Measurements from ENCODE around the gene FBXL19. TPM values are rescaled to one million over a fixed set of nuclear protein-coding genes. Genes with fewer than 3 reads are reported as not detected.
A peak's percentile ranks its signal among the peaks of the same experiment; 100 is the strongest.

Gene FBXL19
- polyA plus RNA-seq, 1 experiment = 7.6 TPM

DNA sequence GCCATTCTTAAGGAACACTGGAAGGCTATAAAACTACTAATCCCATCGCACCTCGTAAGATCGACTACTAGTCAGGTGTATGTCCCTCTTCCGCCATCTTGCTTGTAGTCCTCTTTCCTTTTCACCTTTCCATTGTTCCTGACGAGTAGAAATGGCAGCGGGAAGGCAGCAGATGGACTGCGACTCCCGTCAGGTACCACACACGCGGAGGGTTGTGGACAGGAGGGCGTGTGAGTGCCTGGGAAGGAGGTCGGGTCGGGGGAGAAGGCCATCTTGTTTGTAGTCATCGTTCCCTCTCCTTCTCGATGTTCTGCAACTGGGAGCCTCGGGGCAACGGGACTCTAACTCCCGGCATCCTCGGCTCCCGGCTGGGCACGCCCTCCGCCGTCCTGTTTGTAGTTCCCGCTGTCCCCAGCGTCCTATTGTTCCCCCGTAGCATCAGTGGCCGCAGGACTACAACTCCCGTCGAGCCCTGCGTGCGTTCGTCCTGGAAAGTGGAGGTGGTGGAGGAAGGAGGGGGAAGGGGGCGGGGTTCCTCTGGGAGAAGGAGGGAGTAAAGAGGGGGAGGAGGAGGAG is 324 bp upstream of the FBXL19 start:
- H3K4me3 ChIP-seq (ENCODE audit: low read depth, low read length) = peak overlapping the region; percentile 79
- peaks cover 10% of the 10 kb centered on the region for H3K36me3 ChIP-seq (ENCODE audit: control insufficient read depth, insufficient read depth, low read length)
- H3K27me3 ChIP-seq (ENCODE audit: control insufficient read depth, insufficient read depth, low read length) = no peaks in the 10 kb centered on the region
- TF ChIP-seq, protein P1, sequence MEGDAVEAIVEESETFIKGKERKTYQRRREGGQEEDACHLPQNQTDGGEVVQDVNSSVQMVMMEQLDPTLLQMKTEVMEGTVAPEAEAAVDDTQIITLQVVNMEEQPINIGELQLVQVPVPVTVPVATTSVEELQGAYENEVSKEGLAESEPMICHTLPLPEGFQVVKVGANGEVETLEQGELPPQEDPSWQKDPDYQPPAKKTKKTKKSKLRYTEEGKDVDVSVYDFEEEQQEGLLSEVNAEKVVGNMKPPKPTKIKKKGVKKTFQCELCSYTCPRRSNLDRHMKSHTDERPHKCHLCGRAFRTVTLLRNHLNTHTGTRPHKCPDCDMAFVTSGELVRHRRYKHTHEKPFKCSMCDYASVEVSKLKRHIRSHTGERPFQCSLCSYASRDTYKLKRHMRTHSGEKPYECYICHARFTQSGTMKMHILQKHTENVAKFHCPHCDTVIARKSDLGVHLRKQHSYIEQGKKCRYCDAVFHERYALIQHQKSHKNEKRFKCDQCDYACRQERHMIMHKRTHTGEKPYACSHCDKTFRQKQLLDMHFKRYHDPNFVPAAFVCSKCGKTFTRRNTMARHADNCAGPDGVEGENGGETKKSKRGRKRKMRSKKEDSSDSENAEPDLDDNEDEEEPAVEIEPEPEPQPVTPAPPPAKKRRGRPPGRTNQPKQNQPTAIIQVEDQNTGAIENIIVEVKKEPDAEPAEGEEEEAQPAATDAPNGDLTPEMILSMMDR (IDR thresholded peaks at IDR 0.05; ENCODE audit: insufficient read depth, low read depth, low read length) = no peak
- DNase-seq (ENCODE audit: low read depth) = peak; percentile 98
- ChIA-PET CTCF (no interaction called here), POLR2A (no interaction called here)

DNA sequence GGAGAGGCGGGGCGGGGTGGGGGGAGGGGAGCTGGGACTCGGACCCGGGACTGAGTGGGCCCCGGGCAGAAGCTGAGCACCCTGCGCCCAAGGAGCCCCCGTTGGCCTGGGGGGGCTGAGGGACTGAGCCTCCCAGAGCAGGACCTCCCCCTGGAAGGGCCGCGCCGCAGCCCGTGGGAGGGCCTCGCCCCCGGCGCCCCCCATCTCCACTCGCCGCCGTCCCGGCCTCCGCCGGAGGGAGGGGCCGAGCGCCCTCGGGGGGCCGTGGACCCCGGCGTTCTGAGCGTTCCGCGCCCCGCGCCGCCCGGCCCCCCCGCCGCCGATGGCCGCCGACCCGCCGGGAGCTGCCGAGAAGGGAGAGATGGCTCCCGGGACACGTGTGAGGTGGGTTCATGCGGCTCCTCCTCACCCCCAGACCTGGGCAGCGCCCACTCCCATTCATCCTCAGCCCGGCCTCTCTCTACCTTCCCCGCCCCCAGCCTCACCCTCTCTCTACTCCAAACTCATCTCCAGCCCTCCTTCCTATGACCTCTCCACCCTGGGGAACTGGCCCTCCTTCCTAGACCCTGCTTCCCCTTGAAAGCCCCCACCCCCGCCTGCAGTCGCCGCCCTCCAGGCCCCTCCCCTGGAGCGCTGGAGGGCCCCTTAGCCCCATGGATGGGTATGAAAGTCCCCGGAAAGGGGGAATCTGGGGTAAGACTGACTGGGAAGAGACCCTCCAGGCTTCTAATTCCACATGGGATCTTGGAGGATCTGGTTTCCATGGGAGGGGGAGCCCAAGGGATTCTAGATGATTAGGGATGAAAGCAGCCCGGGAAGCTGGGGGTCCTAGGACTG is 922 bp downstream of the FBXL19 start:
- TF ChIP-seq, protein P1 (IDR thresholded peaks at IDR 0.05; ENCODE audit: insufficient read depth, low read depth, low read length) = no peak
- DNase-seq (ENCODE audit: low read depth) = no peak
- H3K4me3 ChIP-seq (ENCODE audit: low read depth, low read length) = peak overlapping the region; percentile 79
- ChIA-PET POLR2A (interaction anchor here (0.5 kb wide), 1 partner anchor 19 kb away, joined by 7 read pairs; no protein-coding TSS in a partner anchor), CTCF (interaction anchor here (1.0 to 1.8 kb wide), 4 partner anchors 11 to 79 kb away, joined by 3 to 16 read pairs (median 6); no protein-coding TSS in a partner anchor)
- peaks cover 14% of the 10 kb centered on the region for H3K36me3 ChIP-seq (ENCODE audit: control insufficient read depth, insufficient read depth, low read length)
- H3K27me3 ChIP-seq (ENCODE audit: control insufficient read depth, insufficient read depth, low read length) = no peaks in the 10 kb centered on the region

DNA sequence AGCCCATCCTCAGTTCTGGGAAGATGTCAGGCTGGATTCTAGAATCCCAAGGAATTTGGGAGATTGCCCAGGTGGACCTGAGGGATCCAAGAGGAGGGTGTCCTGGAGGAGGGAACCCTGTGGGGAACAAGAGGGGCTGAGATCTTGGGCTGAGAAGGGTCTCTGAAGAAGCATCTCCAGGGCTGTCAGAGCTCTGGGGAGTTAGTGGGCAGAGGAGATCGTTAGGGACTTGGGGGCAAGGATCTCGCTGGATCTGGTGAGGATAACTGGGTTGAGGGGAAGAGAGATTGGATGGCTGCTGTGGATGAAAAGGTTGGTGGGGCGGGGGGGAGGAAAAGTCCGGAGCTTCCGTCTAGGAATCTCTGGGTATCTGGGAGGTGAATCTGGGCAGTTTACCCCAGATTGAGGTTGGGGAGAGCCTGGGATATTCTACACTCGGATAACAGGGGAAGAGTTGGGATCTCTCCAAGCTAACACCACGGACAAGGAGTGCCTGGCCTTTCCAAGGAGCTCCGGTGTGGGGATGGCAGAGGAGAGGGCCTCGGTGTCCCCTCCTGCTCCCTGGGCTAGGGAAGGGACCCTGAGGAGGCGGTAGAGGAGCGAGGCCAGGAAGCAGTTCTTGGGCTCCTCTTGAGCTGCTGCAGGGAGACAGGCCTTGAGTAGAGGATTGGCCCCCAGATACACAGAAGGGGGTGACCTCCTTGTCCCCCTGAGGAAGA is 1.7 kb downstream of the FBXL19 start:
- H3K27me3 ChIP-seq (ENCODE audit: control insufficient read depth, insufficient read depth, low read length) = no peaks in the 10 kb centered on the region
- peak overlapping the region; percentile 79 for H3K4me3 ChIP-seq (ENCODE audit: low read depth, low read length)
- TF ChIP-seq, protein P1 (IDR thresholded peaks at IDR 0.05; ENCODE audit: insufficient read depth, low read depth, low read length) = no peak
- DNase-seq (ENCODE audit: low read depth) = no peak
- peaks cover 18% of the 10 kb centered on the region for H3K36me3 ChIP-seq (ENCODE audit: control insufficient read depth, insufficient read depth, low read length)
- ChIA-PET POLR2A (no interaction called here), CTCF (interaction anchor here (1.0 to 6.6 kb wide), 6 partner anchors 10 to 80 kb away, joined by 3 to 40 read pairs (median 8); no protein-coding TSS in a partner anchor)

DNA sequence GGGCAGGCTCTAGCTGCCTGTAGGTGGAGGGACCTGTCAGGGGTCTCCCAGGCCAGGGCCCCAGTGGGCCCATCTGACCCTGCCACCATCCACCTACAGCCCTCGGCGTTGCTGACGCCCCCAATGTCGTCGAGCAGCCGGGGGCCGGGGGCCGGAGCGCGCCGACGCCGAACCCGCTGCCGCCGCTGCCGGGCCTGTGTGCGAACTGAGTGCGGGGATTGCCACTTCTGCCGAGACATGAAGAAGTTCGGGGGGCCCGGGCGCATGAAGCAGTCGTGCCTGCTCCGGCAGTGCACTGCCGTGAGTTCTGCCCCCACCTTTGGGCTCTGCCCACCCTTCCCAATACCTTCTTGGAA is 2.2 kb downstream of the FBXL19 start:
- TF ChIP-seq, protein P1 (IDR thresholded peaks at IDR 0.05; ENCODE audit: insufficient read depth, low read depth, low read length) = no peak
- ChIA-PET POLR2A (no interaction called here), CTCF (interaction anchor here (1.4 to 6.6 kb wide), 5 partner anchors 10 to 112 kb away, joined by 3 to 40 read pairs (median 9); no protein-coding TSS in a partner anchor)
- Histone ChIP-seq H3K4me3 (ENCODE audit: low read depth, low read length) (peak overlapping the region; percentile 79), H3K36me3 (ENCODE audit: control insufficient read depth, insufficient read depth, low read length) (peaks cover 23% of the 10 kb centered on the region), H3K27me3 (ENCODE audit: control insufficient read depth, insufficient read depth, low read length) (no peaks in the 10 kb centered on the region)
- no peak for DNase-seq (ENCODE audit: low read depth)
